ENCODE results near the gene IL20.

- TF ChIP-seq TAF1 (IDR thresholded peaks at IDR 0.05; ENCODE audit: borderline replicate concordance, low read depth, low read length) (no peak), POLR2A (IDR thresholded peaks at IDR 0.05; ENCODE audit: low read depth, low read length) (no peak), POLR2AphosphoS5 (IDR thresholded peaks at IDR 0.05; ENCODE audit: low read depth, low read length) (no peak)
Measured at GRCh38 chr1:206832352-206832880, 33.0 kb upstream of the IL20 start.
